MM.1S (cell line): ENCODE data around the gene MAPK10.
"Not testable (repeated sequence)": the region's sequence is repeated elsewhere in the genome, so short reads cannot be mapped to it uniquely, and the experiment has no call there.

Experiments
- DNase-seq: peaks from one replicate; pipeline ENCODE4 v3.0.0-alpha.2; 2015
- H2AFZ ChIP-seq: fragments of 300-600 bp; sonication (generic); 2 replicates; pipeline ENCODE4 v1.6.0; 2016; ENCODE audit warnings: antibody characterized with exemption, low read length
- H3F3A ChIP-seq: fragments of 300-600 bp; sonication (generic); 2 replicates; pipeline ENCODE4 v1.6.1; 2016; ENCODE audit warnings: mild to moderate bottlenecking, antibody characterized with exemption, low read length, moderate library complexity, mixed read lengths; ENCODE audit not compliant: insufficient read depth
- H3K27ac ChIP-seq: fragments of 300-600 bp; sonication (generic); 2 replicates; pipeline ENCODE4 v1.5.1; 2016; ENCODE audit warnings: mild to moderate bottlenecking, low read length
- H3K27me3 ChIP-seq: fragments of 300-600 bp; sonication (generic); replicated peaks from 2 replicates; pipeline ENCODE4 v1.6.0; 2016; ENCODE audit warnings: low read length; ENCODE audit not compliant: insufficient read depth
- H3K36me3 ChIP-seq: fragments of 300-600 bp; sonication (generic); replicated peaks from 2 replicates; pipeline ENCODE4 v1.6.1; 2016; ENCODE audit warnings: mild to moderate bottlenecking, low read length, mixed read lengths; ENCODE audit not compliant: insufficient read depth
- H3K4me1 ChIP-seq: fragments of 300-600 bp; sonication (generic); 2 replicates; pipeline ENCODE4 v1.6.1; 2016; ENCODE audit warnings: low read length, mixed read lengths
- H3K4me2 ChIP-seq: fragments of 300-600 bp; sonication (generic); 2 replicates; pipeline ENCODE4 v1.6.0; 2016; ENCODE audit warnings: low read depth, low read length
- H3K4me3 ChIP-seq: fragments of 300-600 bp; sonication (generic); 2 replicates; pipeline ENCODE4 v1.5.1; 2016; ENCODE audit warnings: low read length, mixed read lengths
- H3K79me2 ChIP-seq: fragments of 300-600 bp; sonication (generic); 2 replicates; pipeline ENCODE4 v1.6.1; 2016; ENCODE audit warnings: mixed run types, low read length, mixed read lengths
- H3K9ac ChIP-seq: fragments of 300-600 bp; sonication (generic); 2 replicates; pipeline ENCODE4 v1.6.1; 2016; ENCODE audit warnings: low read length, mixed read lengths
- H3K9me2 ChIP-seq: fragments of 300-600 bp; sonication (generic); replicated peaks from 2 replicates; pipeline ENCODE4 v1.6.1; 2016; ENCODE audit warnings: mild to moderate bottlenecking, low read length, mixed read lengths; ENCODE audit not compliant: insufficient read depth
- H3K9me3 ChIP-seq: fragments of 300-600 bp; sonication (generic); replicated peaks from 2 replicates; pipeline ENCODE4 v1.6.1; 2016; ENCODE audit warnings: mild to moderate bottlenecking, low read length, mixed read lengths; ENCODE audit not compliant: insufficient read depth
- H4K20me1 ChIP-seq: fragments of 300-600 bp; sonication (generic); 2 replicates; pipeline ENCODE4 v1.6.1; 2016; ENCODE audit warnings: mild to moderate bottlenecking, low read length, moderate library complexity, mixed read lengths; ENCODE audit not compliant: insufficient read depth
- EZH2 ChIP-seq: fragments of 300-600 bp; sonication (generic); optimal IDR thresholded peaks from 2 replicates; pipeline ENCODE3; 2017; ENCODE audit warnings: low read depth, mild to moderate bottlenecking, antibody characterized with exemption, low read length, mixed read lengths
- EZH2phosphoT487 ChIP-seq: fragments of 300-600 bp; sonication (generic); IDR thresholded peaks from 2 replicates; pipeline ENCODE4 v1.6.1; 2018; ENCODE audit warnings: antibody characterized with exemption, low read length
- TF ChIP-seq, protein P1 (sequence below): fragments of 300-600 bp; sonication (generic); IDR thresholded peaks from 2 replicates; pipeline ENCODE4 v1.5.1; 2016; ENCODE audit warnings: antibody characterized with exemption, low read length, mixed read lengths

Gene MAPK10

DNA sequence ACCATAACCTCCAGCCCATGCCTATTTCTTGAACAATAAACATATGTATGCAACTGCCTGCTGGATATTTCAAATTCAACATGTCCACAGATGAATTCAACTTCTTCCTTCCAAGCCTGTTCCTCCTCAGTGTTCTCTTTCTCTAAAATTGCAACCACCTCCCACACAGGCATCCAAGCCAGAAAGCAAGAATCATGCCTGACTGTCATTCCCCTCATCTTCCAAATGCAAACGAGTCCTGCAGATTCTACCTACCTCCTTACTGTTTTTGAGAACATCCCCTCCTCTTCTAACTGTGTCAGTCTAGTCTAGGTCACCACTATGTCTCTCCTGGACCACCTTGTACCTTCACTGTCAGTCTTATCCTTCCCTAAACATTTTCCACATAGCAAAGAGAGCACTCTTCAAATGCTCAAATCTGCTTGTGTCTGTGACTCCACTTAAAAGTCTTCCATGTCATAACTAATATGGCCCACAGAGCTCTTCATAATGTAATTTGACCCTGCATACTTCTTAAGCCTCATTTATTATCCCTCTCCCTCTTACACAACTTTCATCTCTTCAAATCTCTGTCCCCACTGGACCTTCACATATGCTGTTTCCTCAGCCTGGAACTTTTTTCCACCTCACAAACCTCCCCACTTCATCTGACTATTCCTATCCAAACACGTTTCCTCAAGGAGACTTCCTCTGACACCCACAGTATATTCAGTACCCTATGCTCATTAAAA is 25.7 kb downstream of the MAPK10 start:
- H3K36me3 ChIP-seq = no peaks in the 10 kb centered on the region
- TF ChIP-seq EZH2 (no peak), EZH2phosphoT487 (no peak)
- TF ChIP-seq, protein P1, sequence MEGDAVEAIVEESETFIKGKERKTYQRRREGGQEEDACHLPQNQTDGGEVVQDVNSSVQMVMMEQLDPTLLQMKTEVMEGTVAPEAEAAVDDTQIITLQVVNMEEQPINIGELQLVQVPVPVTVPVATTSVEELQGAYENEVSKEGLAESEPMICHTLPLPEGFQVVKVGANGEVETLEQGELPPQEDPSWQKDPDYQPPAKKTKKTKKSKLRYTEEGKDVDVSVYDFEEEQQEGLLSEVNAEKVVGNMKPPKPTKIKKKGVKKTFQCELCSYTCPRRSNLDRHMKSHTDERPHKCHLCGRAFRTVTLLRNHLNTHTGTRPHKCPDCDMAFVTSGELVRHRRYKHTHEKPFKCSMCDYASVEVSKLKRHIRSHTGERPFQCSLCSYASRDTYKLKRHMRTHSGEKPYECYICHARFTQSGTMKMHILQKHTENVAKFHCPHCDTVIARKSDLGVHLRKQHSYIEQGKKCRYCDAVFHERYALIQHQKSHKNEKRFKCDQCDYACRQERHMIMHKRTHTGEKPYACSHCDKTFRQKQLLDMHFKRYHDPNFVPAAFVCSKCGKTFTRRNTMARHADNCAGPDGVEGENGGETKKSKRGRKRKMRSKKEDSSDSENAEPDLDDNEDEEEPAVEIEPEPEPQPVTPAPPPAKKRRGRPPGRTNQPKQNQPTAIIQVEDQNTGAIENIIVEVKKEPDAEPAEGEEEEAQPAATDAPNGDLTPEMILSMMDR = no peak
- no peak for DNase-seq
- no peaks in the 10 kb centered on the region for H3K27me3 ChIP-seq
- no peaks in the 10 kb centered on the region for H3F3A ChIP-seq
- H3K9me3 ChIP-seq = no peaks in the 10 kb centered on the region
- no peak overlapping the region for H3K27ac ChIP-seq
- no peaks in the 10 kb centered on the region for H3K9me2 ChIP-seq
- H3K4me2 ChIP-seq = no peak overlapping the region
- no peaks in the 10 kb centered on the region for H4K20me1 ChIP-seq
- H3K79me2 ChIP-seq = no peaks in the 10 kb centered on the region
- no peak overlapping the region for H3K9ac ChIP-seq
- H3K4me1 ChIP-seq = no peaks in the 10 kb centered on the region
- no peak overlapping the region for H2AFZ ChIP-seq
- H3K4me3 ChIP-seq = no peak overlapping the region

DNA sequence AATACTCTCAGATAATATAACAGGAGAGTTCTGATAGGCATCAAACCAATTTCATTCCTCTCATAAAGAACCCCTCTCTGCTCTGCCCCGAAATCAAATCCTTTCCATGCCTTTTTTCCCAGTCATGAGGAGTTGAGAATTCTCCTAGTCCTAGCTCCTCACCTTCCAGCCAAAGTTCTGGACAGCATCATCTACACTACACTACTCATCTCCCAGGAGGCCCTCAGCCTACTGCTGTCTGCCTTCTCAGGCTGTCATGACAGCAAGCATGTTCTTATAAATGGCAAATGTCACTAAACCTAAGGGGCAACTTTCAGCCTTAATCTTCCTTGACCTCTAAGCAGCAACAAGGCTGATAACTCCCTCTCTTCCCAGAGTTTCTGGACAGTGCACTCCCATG is 26.6 kb downstream of the MAPK10 start:
- H3F3A ChIP-seq = no peaks in the 10 kb centered on the region
- H3K4me2 ChIP-seq = no peak overlapping the region
- TF ChIP-seq EZH2phosphoT487 = no peak
- TF ChIP-seq EZH2 = no peak
- no peak for DNase-seq
- no peaks in the 10 kb centered on the region for H3K9me2 ChIP-seq
- H4K20me1 ChIP-seq = no peaks in the 10 kb centered on the region
- no peaks in the 10 kb centered on the region for H3K79me2 ChIP-seq
- no peak overlapping the region for H3K4me3 ChIP-seq
- H3K4me1 ChIP-seq = no peaks in the 10 kb centered on the region
- no peaks in the 10 kb centered on the region for H3K9me3 ChIP-seq
- H3K27ac ChIP-seq = no peak overlapping the region
- H3K9ac ChIP-seq = no peak overlapping the region
- no peaks in the 10 kb centered on the region for H3K27me3 ChIP-seq
- no peaks in the 10 kb centered on the region for H3K36me3 ChIP-seq
- no peak overlapping the region for H2AFZ ChIP-seq

DNA sequence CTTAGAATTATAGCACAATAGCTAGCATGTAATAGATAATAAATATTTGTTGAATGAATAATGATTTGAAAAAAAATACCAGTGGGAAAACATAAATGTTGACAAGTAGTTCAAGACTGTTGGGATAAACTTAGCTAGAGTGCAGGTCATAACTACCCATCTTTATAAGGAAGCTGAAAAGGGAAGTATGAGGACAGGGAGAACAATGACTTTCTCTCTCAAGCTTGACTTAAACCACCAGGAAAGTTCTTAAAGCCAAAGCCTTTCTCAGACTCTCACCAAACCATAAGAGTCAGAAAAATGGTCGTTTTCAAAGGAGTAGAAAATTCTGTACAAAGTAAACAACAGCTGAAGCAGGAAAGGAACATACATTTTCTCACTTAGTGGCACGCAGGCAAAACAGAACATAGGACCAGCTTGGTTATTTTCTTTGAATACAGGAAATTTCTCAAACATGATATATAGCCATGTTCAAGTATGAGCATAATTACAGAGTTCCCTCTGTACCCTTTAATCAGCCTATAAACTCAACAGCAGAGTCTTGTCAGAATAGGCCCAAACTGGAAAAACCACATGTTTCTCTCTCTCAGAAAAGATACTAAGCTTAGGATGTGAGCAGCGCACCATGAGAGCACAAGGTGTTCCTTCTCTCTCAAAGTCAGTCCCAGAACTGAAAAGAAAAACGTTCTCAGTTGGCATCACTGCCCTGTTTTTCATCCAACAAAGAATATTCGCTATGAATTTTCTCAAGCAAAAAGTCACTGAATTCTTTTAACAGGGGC is 28.7 kb downstream of the MAPK10 start:
- no peak overlapping the region for H3K4me3 ChIP-seq
- TF ChIP-seq EZH2 (no peak), EZH2phosphoT487 (no peak)
- TF ChIP-seq, protein P1 = no peak
- H3K9me3 ChIP-seq = no peaks in the 10 kb centered on the region
- no peaks in the 10 kb centered on the region for H3K27me3 ChIP-seq
- no peaks in the 10 kb centered on the region for H3F3A ChIP-seq
- no peak overlapping the region for H3K27ac ChIP-seq
- H3K4me2 ChIP-seq = no peak overlapping the region
- no peaks in the 10 kb centered on the region for H3K4me1 ChIP-seq
- H3K9ac ChIP-seq = no peak overlapping the region
- DNase-seq = no peak
- H2AFZ ChIP-seq = no peak overlapping the region
- H3K36me3 ChIP-seq = no peaks in the 10 kb centered on the region
- H4K20me1 ChIP-seq = no peaks in the 10 kb centered on the region
- no peaks in the 10 kb centered on the region for H3K79me2 ChIP-seq
- H3K9me2 ChIP-seq = no peaks in the 10 kb centered on the region

DNA sequence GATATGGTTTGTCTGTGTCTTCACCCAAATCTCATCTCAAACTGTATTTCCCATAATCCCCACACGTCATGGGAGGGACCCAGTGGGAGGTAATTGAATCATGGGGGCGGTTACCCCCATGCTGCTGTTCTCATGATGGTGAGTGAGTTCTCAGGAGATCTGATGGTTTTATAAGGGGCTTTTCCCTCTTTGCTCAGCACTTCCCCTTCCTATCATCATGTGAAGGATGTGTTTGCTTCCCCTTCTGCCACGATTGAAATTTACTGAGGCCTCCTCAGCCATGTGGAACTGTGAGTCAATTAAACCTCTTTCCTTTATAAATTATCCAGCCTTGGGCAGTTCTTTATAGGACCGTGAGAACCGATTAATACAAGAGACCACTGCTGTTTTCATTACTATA is 29.4 kb downstream of the MAPK10 start:
- H3K9me2 ChIP-seq, H3K79me2 ChIP-seq, H3F3A ChIP-seq, H2AFZ ChIP-seq, H3K27ac ChIP-seq, H3K4me2 ChIP-seq, H3K36me3 ChIP-seq, H3K9me3 ChIP-seq, H3K27me3 ChIP-seq, H3K4me1 ChIP-seq, DNase-seq, H3K4me3 ChIP-seq, H3K9ac ChIP-seq, H4K20me1 ChIP-seq: not testable (repeated sequence)
